GM21367 (cell line): Measurements from ENCODE around the gene ARL8B.

Experiments
- ATAC-seq: cut with Tn5 transposase; IDR thresholded peaks from one replicate; pipeline ENCODE4 v1.9.1; 2021; ENCODE audit not compliant: unreplicated experiment

Gene ARL8B

DNA sequence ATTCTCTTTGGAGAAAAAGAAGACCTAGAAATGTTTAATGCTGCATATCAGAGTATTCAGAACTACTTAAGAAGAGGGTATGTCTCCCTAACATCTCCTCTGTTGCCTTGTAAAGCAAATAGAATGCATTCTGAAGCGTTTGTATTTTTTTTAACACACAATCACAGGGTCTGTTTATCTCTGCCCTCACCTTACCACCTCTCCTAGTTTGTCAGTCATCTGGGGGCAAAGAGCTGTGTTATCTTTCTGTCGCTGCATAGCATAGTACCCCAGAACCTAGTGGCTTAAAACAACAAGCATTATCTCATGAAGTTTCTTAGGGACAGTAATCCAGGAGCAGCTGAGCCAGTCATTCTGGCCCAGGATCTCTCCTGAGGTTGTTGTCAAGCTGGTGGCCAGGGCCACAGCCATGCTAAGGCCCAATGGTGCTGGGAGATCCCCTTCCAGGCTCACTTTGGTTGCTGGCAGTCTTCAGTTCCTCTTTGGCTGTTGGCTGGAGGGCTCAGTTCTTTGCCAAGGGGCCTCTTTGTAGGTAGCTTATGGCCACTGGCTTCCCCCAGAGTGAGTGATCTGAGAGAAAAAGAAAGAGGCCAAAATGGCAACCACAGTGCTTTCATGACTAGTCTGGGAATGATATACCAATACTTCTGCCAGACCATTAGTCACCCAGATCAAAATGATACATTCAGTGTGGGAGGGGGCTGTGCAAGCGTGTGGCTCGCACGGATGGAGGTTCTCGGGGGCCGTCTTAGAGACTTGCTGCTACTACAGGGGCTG, 83.3 kb downstream of the ARL8B start:
- peak; percentile 97 for ATAC-seq

DNA sequence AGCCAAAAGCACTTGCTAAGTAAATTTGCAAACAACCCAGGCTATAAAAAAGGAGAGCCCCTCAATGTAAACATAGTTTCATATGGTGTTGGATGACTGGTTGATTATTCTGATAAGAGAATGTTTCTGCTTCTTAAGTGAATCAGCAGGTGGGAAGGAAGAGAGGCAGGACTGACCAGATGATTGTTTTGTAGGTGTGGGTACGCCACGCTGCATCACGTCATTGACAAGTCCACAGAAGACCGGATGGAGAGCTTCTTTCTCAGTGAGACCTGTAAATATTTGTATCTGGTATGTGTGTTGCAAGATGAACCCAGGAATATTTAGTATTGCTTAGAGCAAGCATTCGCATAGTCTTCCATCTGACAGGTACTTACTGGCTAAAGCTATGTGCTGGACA, 88.8 kb downstream of the ARL8B start:
- no peak for ATAC-seq

DNA sequence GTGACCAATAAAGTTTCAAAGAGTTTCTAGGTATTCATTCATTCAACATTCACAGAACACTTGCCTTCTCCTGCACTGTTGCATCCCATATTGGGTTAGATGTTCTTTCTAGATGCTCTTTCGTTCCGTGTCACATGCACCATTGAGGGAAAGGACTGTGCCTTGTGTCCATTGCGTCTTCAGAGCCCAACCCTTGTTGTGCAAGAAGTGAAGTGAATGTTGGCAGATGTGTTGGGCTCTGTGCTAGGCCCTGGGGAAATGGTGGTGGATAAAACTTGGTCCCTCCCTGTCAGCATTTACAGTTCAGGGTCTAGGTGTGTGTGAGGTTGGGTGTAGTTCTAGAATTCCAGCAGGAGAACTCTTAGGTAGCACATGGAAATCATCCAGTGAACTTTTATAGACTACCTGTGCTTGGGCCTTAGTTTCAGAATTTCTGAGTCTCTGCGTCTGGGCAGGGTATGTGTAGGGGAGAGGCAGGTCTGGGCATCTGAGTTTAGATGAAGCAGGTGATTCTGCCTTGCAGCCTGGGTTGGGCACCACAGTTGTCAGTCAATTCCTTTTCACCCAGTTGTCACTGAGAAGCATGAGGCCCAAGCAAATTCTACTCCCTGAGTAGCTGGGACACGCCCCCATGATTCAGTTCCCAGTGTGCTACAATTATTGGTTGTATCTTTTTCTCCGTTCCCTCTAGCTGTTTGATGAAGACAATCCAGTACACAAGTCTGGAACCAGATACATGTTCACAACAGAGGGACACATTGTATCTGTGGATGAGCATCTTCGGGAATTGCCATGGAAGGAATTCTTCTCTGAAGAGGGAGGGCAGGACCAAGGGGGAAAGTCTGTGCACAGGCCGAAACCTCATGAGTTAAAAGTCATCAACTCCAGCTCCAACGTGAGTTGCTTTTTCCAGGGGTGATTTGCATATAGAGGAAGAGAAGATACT, 90.8 kb downstream of the ARL8B start:
- ATAC-seq = no peak

DNA sequence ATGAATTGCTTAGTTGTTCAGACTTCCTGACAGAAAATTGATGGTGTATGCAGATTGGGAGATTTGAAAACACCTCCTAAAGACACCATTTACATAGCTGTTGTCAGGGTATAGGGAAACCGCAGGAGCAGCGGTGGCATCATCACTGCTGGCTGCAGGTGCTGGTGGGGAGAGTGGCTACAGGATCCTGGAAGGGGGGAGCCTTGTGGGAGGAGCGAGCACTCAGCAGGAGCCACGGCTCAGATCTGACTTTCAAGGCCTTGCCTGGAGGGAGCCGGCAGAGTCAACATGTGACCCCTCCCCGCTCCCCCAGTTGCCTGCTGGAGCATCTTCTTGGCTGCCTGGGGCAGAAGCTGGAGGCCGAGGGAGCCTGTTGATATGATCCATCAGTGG, 91.5 kb downstream of the ARL8B start:
- ATAC-seq = no peak

DNA sequence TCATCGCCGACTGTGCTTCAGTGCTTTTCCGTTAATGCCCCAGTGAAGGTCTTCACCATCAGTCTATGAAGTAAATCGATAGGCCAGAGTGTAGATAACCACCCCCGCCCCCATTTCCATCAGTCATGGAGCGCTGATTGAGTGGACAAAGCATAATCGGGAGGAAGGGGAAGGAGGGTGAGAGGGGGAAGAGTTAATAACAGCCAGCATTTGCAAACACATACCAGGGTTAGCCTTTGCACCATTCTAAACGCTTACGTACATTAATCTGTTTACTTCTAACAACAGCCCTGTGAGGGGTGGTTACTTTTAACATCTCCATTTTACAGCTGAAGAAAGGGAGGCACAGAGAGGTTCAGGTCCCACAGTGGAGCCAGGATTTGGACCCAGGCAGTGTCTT, 92.3 kb downstream of the ARL8B start:
- no peak for ATAC-seq

DNA sequence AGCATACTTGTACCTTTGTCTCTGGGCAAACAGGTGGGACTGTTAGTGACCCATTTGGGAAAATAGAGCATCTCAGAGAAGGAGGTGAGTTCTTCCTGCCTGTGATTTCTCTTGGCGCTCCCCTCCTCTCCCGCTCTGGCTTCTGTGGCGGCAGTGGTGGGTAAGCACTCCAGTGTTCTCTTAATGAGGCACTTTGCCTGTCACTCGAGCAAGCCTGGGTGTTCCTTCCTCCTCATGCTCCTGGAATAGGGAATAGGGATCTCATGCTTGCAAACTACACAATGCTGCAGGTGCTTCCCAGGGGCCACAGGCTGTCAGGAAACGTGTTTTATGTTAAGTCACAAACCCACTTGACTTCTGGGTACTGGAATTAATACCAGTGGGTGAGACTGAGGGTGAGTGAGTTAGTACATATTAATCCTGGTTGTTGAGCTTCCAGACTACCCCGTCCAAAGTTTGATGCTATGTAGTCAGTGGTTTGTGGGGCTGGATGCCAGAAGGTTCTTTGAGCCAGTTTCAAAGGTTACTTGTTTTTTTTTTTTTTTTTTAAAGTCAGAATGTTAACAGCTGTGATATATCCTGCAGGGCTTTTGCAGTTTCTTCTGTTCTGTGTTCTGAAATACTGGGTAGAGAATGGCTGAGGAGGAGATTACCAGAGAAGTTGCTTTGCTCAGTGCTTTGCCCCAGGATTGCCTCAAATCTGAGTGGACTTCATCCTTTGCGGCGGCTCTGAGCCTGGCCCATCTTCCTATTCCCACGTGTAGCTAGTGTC, 95.9 kb downstream of the ARL8B start:
- no peak for ATAC-seq

DNA sequence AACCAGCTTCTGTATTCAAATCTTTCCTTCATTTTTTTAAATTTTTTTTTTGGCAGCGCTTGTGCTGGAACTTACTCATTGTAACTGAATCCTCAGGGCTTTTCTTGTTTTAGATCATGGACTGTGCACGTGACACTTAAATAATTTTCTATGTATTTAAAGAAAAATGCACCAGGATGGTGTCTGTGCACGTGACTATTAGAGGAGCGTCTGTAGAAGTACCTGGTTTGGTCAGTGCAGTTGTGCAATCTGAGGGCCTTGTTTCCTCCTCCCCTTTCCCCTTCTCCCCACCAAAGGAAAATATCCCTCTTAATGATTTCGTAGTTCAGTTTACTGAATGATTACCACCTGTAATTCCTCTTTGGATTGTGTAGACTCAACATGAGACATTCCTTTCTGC, 96.7 kb downstream of the ARL8B start:
- ATAC-seq = no peak

DNA sequence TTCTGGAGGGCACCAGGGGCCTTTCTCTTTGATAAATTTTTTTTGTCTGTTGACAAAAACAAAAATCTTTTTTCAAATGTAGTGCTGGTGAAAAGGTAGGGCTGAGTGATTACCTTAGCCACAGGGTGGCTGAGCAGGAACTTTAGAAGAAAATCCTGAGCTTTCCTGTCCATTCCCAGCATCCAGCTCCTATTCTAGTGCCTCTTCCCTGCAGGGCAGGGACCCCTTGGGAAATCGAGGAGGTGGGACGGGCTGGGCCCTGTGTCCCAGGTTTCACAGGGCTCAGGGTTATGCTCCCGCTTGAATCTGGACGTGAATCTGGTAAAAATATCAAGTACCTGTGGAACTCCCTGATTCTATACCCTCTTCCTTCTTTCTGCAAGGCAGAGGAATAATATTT, 97.1 kb downstream of the ARL8B start:
- ATAC-seq = no peak

DNA sequence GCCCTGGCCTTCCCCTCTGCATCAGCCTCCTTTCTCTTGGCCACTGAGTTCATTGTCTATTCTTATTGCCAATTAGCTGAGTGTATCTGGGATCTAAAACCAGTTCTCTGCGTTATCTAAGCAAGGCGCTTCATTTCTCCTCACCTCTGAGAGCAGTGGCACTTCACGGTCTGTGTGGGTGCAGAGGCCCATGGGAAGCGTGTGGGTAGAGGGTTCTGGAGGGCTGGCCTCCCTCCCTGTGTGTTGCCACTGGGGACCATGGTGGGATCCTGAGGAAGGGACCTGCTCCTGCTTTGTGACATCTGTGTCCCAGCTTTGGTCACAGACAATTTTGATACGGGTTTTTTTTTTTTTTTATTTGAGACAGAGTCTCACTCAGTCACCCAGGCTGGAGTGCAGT, 98.1 kb downstream of the ARL8B start:
- ATAC-seq = no peak

DNA sequence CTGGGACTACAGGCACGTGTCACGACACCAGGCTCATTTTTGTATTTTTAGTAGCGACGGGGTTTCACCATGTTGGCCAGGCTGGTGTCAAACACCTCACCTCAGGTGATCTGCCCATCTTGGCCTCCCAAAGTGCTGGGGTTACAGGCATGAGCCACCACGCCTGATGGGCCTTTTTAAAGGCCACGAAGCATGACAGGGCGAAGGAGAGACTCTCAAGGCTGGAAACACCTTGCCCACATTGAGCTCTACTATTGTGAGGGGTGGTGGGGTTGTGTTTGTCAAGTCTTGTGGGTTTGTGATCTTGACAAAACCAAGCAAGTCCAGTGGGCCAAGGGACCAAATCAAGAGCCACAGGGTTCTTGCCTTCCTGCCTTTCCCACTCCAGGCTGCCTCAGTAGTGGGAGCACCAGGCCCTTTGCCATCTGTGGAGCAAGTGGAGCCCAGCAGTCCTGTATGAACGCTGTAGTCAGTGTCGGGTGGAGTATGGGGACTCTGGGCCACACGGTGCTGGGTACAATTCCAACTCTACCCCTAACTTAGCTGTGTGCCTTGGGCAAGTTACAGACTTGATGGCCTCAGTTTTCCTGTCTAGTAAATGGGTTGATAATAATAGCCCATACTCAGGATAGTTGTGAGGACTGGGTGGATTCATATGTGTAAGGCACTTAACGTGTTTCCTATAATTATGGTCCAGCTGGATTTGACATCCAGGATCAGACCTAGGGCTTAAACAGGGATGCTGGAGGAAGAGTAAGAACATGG, 98.8 kb downstream of the ARL8B start:
- no peak for ATAC-seq

DNA sequence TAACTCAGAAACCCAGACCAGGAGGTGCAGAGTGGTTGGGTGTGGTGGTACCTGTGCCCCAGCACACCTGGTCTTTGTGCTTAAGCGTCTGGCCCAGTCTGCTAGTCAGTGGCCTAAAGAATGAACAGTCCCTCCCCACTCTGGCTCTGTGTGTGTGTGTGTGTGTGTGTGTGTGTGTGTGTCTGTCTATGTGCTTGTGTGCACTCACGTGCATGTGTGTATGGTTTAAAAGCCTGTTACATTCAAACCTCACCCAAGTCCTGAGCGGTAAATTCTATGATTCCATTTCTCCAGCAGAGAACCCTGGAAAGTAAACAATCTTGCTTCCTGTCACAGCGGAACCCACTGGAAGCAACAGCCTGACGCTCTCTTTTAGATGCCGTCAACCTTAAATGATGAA, 99.6 kb downstream of the ARL8B start:
- no peak for ATAC-seq

DNA sequence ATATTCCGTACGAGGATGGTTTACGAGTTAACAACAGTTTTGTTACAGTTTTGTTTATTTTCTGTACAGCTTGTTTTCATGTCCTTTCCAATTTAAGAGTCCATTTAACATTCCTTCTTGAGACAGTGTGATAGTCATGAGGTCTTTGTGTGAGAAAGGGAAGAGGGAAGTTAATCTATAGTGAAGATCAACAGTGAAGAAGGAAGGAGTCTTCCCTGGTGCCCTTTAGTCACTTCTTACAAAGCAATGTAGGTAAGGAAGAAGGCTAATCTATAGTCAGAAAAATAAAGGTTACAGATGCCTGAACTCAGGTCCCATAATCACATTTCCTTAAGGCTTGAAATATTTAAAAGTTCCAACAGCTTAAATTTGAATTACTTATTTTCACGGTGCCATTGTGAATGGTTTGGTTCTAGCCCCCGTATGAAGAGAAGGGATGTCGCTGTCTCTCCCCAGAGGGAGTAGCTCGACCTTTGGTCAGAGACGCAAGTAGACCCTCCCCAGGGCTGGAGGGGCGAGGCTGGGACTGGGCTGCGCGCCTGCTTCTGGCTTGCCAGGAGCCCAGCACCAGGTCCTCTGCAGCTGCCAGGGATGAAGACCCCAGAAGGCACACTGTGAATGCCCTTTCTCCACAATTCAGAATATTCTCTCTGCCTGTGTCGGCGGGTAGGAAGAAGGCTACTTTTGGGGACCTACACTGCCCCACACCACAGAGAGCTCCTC, 100.4 kb downstream of the ARL8B start:
- no peak for ATAC-seq

DNA sequence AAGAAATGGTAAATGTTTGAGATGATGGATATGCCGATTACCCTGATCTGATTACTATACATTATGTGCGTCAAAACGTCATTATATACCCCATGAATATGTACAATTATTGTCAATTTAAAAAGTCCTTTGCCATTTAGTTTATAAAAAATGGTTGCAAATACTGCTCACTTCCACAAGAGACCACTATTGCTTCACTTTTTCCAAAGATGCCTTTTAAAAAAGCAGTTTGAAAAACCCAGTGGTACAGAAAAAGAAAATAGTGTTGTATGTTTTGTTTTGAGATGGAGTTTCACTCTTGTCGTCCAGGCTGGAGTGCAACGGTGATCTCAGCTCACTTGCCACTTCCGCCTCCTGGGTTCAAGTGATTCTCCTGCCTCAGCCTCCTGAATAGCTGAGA, 104.7 kb downstream of the ARL8B start:
- ATAC-seq = peak; percentile 38

DNA sequence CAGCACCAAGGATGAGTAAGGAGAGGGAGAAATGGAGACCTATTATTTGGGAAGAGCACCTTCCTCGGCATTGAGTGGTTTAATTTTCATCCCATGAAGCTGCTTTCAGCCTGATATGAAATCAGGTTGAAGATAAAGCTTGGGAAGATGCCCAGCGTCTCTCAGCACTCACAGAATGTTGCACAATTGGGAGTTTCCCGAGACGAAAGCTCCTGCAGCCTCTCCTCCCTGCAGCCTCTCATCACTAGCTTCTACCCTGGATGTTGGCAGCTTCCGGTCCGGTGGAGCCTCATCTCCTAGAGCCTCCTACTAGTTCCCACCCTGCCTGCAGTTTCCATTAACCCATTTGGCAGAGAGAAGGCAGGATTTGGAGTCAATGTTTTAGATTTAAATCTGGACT, 105.7 kb downstream of the ARL8B start:
- no peak for ATAC-seq

DNA sequence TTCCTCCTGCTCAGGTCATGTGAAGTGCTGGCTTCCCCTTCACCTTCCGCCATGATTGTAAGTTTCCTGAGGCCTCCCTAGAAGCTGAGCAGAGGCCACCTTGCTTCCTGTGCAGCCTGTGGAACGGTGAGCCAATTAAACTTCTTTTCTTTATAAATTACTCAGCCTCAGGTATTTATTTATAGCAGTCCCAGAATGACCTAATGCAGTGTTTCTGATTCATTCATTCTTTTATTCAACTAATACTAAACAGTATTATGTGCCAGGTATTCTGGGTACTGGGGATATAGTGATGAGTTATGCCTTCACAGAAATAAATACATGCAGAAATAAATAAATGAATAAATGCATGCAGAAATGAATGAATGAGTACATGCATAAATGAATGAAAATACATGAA, 107.3 kb downstream of the ARL8B start:
- ATAC-seq = no peak
